HCT116 (cell line): ENCODE data around the gene LRBA. TPM values are rescaled to one million over a fixed set of nuclear protein-coding genes. Genes with fewer than 3 reads are reported as not detected.

Source experiments
- ATAC-seq: fragments of 200-7000 bp; cut with Tn5 transposase; 2 replicates; pipeline ENCODE4 v1.9.1; 2020; ENCODE audit warnings: mild to moderate bottlenecking, moderate library complexity
- BruUV-seq: library from RNA; stranded (reverse); fragments of 400-500 nt; replicated peaks from 2 replicates; lab custom pipeline; 2021; lab: Mats Ljungman, UMichigan
- CTCF ChIA-PET: fragments of 300-600 bp; sonication (Branson Sonifier 250); formaldehyde crosslinking; loops from one replicate; lab custom pipeline; 2021; ENCODE audit warnings: antibody characterized with exemption; lab: Charles Lee
- POLR2A ChIA-PET: fragments of 300-600, 350-600 bp; sonication (Branson Sonifier 250); formaldehyde crosslinking; loops from one replicate; lab custom pipeline; 2021; ENCODE audit warnings: antibody characterized with exemption; lab: Charles Lee
- RAD21 ChIA-PET, 2 experiments: fragments of 300-600 bp; sonication (Branson Sonifier 250); formaldehyde crosslinking; loops; one replicate each; lab custom pipeline; 2023; ENCODE audit warnings: low total read pairs in 2 of 2; ENCODE audit not compliant: uncharacterized antibody in 2 of 2, unreplicated experiment in 2 of 2, low non-redundant PET in 1 of 2; lab: Charles Lee
- DNase-seq: peaks from one replicate; pipeline ENCODE4 v3.0.0-alpha.2; 2010; ENCODE audit warnings: low read depth, low spot score
- H2AFZ ChIP-seq: fragments of 200-600 bp; shearing (Covaris generic), sonication (generic); 2 replicates; pipeline ENCODE4 v1.6.1; 2017; ENCODE audit warnings: low read depth, mixed run types, mixed read lengths, antibody characterized with exemption, low read length; ENCODE audit not compliant: poor library complexity, severe bottlenecking
- H3K27ac ChIP-seq: 2 replicates; pipeline ENCODE4 v1.5.1; 2012; ENCODE audit warnings: low read depth, low read length
- H3K27me3 ChIP-seq: fragments of 200-600 bp; sonication (generic); 2 replicates; pipeline ENCODE4 v1.6.1; 2016; ENCODE audit warnings: mixed run types, low read length, mixed read lengths; ENCODE audit not compliant: insufficient read depth
- H3K36me3 ChIP-seq, 2 experiments: fragments of 200-500 bp in 1 of 2; fragments of 200-600 bp in 1 of 2; sonication (Bioruptor generic) in 1 of 2; sonication (generic) in 1 of 2; 2 replicates each; pipeline versions ENCODE4 v1.5.1 to v1.6.1; 2014 to 2016; ENCODE audit warnings: low read length in 2 of 2, inconsistent platforms in 1 of 2, mixed read lengths in 1 of 2, mixed run types in 1 of 2; ENCODE audit not compliant: insufficient read depth in 2 of 2, control insufficient read depth in 1 of 2
- H3K4me1 ChIP-seq, 2 experiments: fragments of 200-600 bp in 1 of 2; sonication (generic) in 1 of 2; 2 replicates each; pipeline versions ENCODE4 v1.5.1 to v1.6.1; 2012 to 2017; ENCODE audit warnings: low read length in 2 of 2, inconsistent platforms in 1 of 2, mild to moderate bottlenecking in 1 of 2, mixed read lengths in 1 of 2, mixed run types in 1 of 2, moderate library complexity in 1 of 2; ENCODE audit not compliant: insufficient read depth in 2 of 2, control insufficient read depth in 1 of 2
- H3K4me2 ChIP-seq: fragments of 200-600 bp; sonication (generic); 2 replicates; pipeline ENCODE4 v1.6.1; 2017; ENCODE audit warnings: mixed run types, low read length, mixed read lengths
- H3K4me3 ChIP-seq, 2 experiments: fragments of 200-600 bp in 1 of 2; sonication (generic) in 1 of 2; replicated peaks in 1 of 2; 2 replicates each; pipeline ENCODE4 v1.5.1; 2011 to 2016; ENCODE audit warnings: low read length in 2 of 2, control low read depth in 1 of 2, low read depth in 1 of 2, mild to moderate bottlenecking in 1 of 2, mixed read lengths in 1 of 2, mixed run types in 1 of 2
- H3K79me2 ChIP-seq: fragments of 200-600 bp; sonication (generic); 2 replicates; pipeline ENCODE4 v1.6.1; 2017; ENCODE audit warnings: mild to moderate bottlenecking, mixed run types, low read length, moderate library complexity, mixed read lengths; ENCODE audit not compliant: insufficient read depth
- H3K9ac ChIP-seq: fragments of 200-600 bp; sonication (generic); 2 replicates; pipeline ENCODE4 v1.6.1; 2016; ENCODE audit warnings: low read length, mixed read lengths
- H3K9me2 ChIP-seq: fragments of 200-600 bp; sonication (generic), shearing (Covaris generic); 2 replicates; pipeline ENCODE4 v1.6.1; 2017; ENCODE audit warnings: mixed run types, mild to moderate bottlenecking, moderate library complexity; ENCODE audit not compliant: insufficient read depth
- H3K9me3 ChIP-seq, 2 experiments: fragments of 200-500 bp in 1 of 2; fragments of 200-600 bp in 1 of 2; sonication (Bioruptor generic) in 1 of 2; sonication (generic) in 1 of 2; 2 replicates each; pipeline ENCODE4 v1.6.1; 2014 to 2017; ENCODE audit warnings: low read length in 2 of 2, mixed read lengths in 2 of 2, inconsistent platforms in 1 of 2, low read depth in 1 of 2, mild to moderate bottlenecking in 1 of 2, mixed run types in 1 of 2, moderate library complexity in 1 of 2; ENCODE audit not compliant: control insufficient read depth in 1 of 2, insufficient read depth in 1 of 2
- H4K20me1 ChIP-seq: fragments of 200-600 bp; sonication (generic), shearing (Covaris generic); 2 replicates; pipeline ENCODE4 v1.6.1; 2017; ENCODE audit warnings: mixed run types, mild to moderate bottlenecking, moderate library complexity; ENCODE audit not compliant: insufficient read depth
- CBX3 ChIP-seq: IDR thresholded peaks from 2 replicates; pipeline ENCODE4 v1.6.1; 2012; ENCODE audit warnings: low read depth
- CEBPB ChIP-seq: IDR thresholded peaks from 2 replicates; pipeline ENCODE4 v1.6.1; 2012; ENCODE audit warnings: low read depth
- EGR1 ChIP-seq: IDR thresholded peaks from 2 replicates; pipeline ENCODE4 v1.6.1; 2012; ENCODE audit warnings: low read depth
- ELF1 ChIP-seq: IDR thresholded peaks from 2 replicates; pipeline ENCODE4 v1.6.1; 2012; ENCODE audit warnings: low read depth, borderline replicate concordance
- EZH2phosphoT487 ChIP-seq: fragments of 200-600 bp; IDR thresholded peaks from 2 replicates; pipeline ENCODE4 v1.6.1; 2018; ENCODE audit warnings: antibody characterized with exemption, borderline replicate concordance
- FOSL1 ChIP-seq: IDR thresholded peaks from 2 replicates; pipeline ENCODE4 v1.6.1; 2012; ENCODE audit warnings: low read depth
- JUND ChIP-seq: IDR thresholded peaks from 2 replicates; pipeline ENCODE4 v1.6.1; 2012
- POLR2A ChIP-seq: IDR thresholded peaks from 2 replicates; pipeline ENCODE4 v1.7.0; 2011; ENCODE audit warnings: borderline replicate concordance; ENCODE audit not compliant: insufficient read depth, insufficient read length; ENCODE audit errors: extremely low read depth
- POLR2AphosphoS5 ChIP-seq: IDR thresholded peaks from 2 replicates; pipeline ENCODE4 v1.6.1; 2011; ENCODE audit warnings: mild to moderate bottlenecking, low read depth, low read length, moderate library complexity
- SP1 ChIP-seq: IDR thresholded peaks from 2 replicates; pipeline ENCODE4 v1.6.1; 2012; ENCODE audit warnings: low read depth
- SRF ChIP-seq: IDR thresholded peaks from 2 replicates; pipeline ENCODE4 v1.6.1; 2012; ENCODE audit warnings: low read depth
- TCF7L2 ChIP-seq: IDR thresholded peaks from 2 replicates; pipeline ENCODE4 v1.7.0; 2011; ENCODE audit warnings: borderline replicate concordance, inconsistent platforms; ENCODE audit not compliant: insufficient read depth, insufficient read length; ENCODE audit errors: extremely low read depth
- YY1 ChIP-seq: IDR thresholded peaks from 2 replicates; pipeline ENCODE4 v1.6.1; 2011; ENCODE audit warnings: low read length, low read depth, moderate library complexity, mild to moderate bottlenecking; ENCODE audit not compliant: insufficient replicate concordance; ENCODE audit errors: extremely low read depth
- ZNF274 ChIP-seq: fragments of 200-500 bp; sonication (Bioruptor generic); IDR thresholded peaks from 2 replicates; pipeline ENCODE4 v1.6.1; 2014; ENCODE audit warnings: mild to moderate bottlenecking, low read depth, low read length, inconsistent platforms
- intact Hi-C: fragments of 100-400 bp; cut with micrococcal nuclease; formaldehyde crosslinking; loops from 2 replicates; pipeline ENCODE4 v1.10.0; 2022
- total RNA-seq: library from RNA; stranded (reverse); gene quantifications from one replicate; pipeline ENCODE4 v1.2.1, GENCODE V29; 2021; ENCODE audit not compliant: unreplicated experiment
- TF ChIP-seq, protein P1 (sequence below): IDR thresholded peaks from 2 replicates; pipeline ENCODE4 v1.6.1; 2012
- TF ChIP-seq, protein P2 (sequence below): IDR thresholded peaks from 2 replicates; pipeline ENCODE4 v1.6.1; 2012
- TF ChIP-seq, protein P3 (sequence below), 3 experiments: fragments of 200-600 bp in 1 of 3; sonication (generic) in 1 of 3; IDR thresholded peaks in 2 of 3; conservative IDR thresholded peaks in 1 of 3; 2 replicates each; pipeline ENCODE4 v1.5.1; 2012 to 2017; ENCODE audit warnings: low read depth in 2 of 3, low read length in 2 of 3, antibody characterized with exemption in 1 of 3, borderline replicate concordance in 1 of 3, control low read depth in 1 of 3, mild to moderate bottlenecking in 1 of 3, mixed read lengths in 1 of 3, mixed run types in 1 of 3, moderate library complexity in 1 of 3; ENCODE audit not compliant: insufficient read depth in 1 of 3

LRBA gene
- total RNA-seq, 1 experiment from 2014 or later = 79.8 TPM

DNA sequence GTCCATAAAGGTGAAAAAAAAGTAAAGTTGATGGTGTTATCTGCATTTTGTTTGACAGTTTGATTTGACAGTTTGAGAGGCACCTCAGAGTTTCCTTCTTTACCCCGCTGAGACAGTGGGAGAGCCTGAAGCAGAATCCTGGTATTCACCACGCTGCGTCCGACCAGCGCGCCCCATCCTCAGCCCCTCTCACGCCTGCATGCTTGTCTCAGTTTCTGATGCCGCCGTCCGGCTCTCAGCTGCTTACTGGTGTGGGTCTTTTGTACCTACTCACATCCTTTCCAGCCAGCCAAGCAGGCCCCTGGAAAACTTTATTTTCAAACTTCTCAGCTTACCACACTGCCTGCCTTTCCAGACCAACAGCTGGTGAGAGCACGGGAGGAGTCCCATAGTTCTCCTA, 761.7 kb downstream of the LRBA start:
- Histone ChIP-seq H3K36me3 (no peaks in the 10 kb centered on the region), H3K4me3 (no peak overlapping the region), H3K9me2 (no peaks in the 10 kb centered on the region), H3K4me1 (no peaks in the 10 kb centered on the region), H3K9me3 (no peaks in the 10 kb centered on the region), H4K20me1 (no peaks in the 10 kb centered on the region), H2AFZ (no peak overlapping the region), H3K4me2 (no peak overlapping the region), H3K79me2 (no peaks in the 10 kb centered on the region), H3K27ac (no peak overlapping the region), H3K27me3 (no peaks in the 10 kb centered on the region), H3K9ac (no peak overlapping the region)
- CTCF ChIA-PET = no interaction called here
- POLR2A ChIA-PET = no interaction called here
- no TSS peak for BruUV-seq
- no peak for DNase-seq
- RAD21 ChIA-PET = no interaction called here
- intact Hi-C loops = no loop called here
- no peak for ATAC-seq
- TF ChIP-seq EZH2phosphoT487 (no peak), POLR2A (no peak)

DNA sequence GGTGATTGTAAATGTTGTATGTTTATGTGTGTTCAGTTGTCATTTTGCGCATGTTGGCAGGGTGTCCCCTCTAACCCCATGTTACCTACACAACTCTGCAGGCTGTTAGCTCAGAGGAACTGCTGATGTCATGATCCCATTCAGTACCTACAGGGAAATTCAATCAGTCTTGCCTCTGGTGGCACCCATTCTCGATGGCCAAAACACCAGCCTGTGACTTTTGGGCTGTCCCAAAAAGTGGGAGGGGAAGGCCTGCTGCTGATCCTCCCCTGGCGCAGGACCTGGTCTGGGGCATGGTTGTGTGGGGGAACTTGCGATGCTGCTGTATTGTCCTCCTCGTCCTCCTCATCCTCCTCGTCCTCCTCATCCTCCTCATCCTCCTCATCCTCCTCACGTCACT, 762.3 kb downstream of the LRBA start:
- Histone ChIP-seq H3K4me1 (no peaks in the 10 kb centered on the region), H3K9me2 (no peaks in the 10 kb centered on the region), H3K4me2 (no peak overlapping the region), H3K27me3 (no peaks in the 10 kb centered on the region), H3K9me3 (no peaks in the 10 kb centered on the region), H4K20me1 (no peaks in the 10 kb centered on the region), H3K27ac (no peak overlapping the region), H2AFZ (no peak overlapping the region), H3K4me3 (no peak overlapping the region), H3K79me2 (no peaks in the 10 kb centered on the region), H3K9ac (no peak overlapping the region), H3K36me3 (no peaks in the 10 kb centered on the region)
- no peak for ATAC-seq
- no peak for DNase-seq
- no TSS peak for BruUV-seq
- intact Hi-C loops = no loop called here
- ChIA-PET POLR2A (no interaction called here), RAD21 (no interaction called here), CTCF (no interaction called here)
- TF ChIP-seq, protein P1, sequence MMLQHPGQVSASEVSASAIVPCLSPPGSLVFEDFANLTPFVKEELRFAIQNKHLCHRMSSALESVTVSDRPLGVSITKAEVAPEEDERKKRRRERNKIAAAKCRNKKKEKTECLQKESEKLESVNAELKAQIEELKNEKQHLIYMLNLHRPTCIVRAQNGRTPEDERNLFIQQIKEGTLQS = no peak
- TF ChIP-seq, protein P2, sequence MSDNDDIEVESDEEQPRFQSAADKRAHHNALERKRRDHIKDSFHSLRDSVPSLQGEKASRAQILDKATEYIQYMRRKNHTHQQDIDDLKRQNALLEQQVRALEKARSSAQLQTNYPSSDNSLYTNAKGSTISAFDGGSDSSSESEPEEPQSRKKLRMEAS = no peak
- TF ChIP-seq FOSL1 = no peak
- TF ChIP-seq CBX3 = no peak
- no peak for TF ChIP-seq CEBPB
- no peak for TF ChIP-seq POLR2AphosphoS5
- no peak for TF ChIP-seq YY1
- TF ChIP-seq SRF = no peak
- no peak for TF ChIP-seq ZNF274
- TF ChIP-seq SP1 = no peak
- no peak for TF ChIP-seq JUND
- TF ChIP-seq TCF7L2 = no peak
- TF ChIP-seq, protein P3, sequence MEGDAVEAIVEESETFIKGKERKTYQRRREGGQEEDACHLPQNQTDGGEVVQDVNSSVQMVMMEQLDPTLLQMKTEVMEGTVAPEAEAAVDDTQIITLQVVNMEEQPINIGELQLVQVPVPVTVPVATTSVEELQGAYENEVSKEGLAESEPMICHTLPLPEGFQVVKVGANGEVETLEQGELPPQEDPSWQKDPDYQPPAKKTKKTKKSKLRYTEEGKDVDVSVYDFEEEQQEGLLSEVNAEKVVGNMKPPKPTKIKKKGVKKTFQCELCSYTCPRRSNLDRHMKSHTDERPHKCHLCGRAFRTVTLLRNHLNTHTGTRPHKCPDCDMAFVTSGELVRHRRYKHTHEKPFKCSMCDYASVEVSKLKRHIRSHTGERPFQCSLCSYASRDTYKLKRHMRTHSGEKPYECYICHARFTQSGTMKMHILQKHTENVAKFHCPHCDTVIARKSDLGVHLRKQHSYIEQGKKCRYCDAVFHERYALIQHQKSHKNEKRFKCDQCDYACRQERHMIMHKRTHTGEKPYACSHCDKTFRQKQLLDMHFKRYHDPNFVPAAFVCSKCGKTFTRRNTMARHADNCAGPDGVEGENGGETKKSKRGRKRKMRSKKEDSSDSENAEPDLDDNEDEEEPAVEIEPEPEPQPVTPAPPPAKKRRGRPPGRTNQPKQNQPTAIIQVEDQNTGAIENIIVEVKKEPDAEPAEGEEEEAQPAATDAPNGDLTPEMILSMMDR (IDR thresholded peaks at IDR 0.05 in 2 of 3, conservative IDR thresholded peaks at IDR 0.05 in 1 of 3; ENCODE audit: borderline replicate concordance in 1 of 3, insufficient read depth in 1 of 3, low read depth in 2 of 3, low read length in 2 of 3) = no peak
- TF ChIP-seq ELF1 = no peak
- no peak for TF ChIP-seq EGR1
